Measurements from ENCODE around the gene SPECC1.

The SPECC1 gene

GRCh38 chr17:20174588-20175265 is 165.6 kb downstream of the SPECC1 start:
- H3K9me2 ChIP-seq (ENCODE audit: low read depth, low read length) = no peaks in the 10 kb centered on the region
- H4K20me1 ChIP-seq (ENCODE audit: insufficient read depth, low read length) = no peaks in the 10 kb centered on the region
- H2AFZ ChIP-seq (ENCODE audit: low read length) = no peak overlapping the region
- H3K9ac ChIP-seq (ENCODE audit: low read length) = no peak overlapping the region
- no peaks in the 10 kb centered on the region for H3F3A ChIP-seq (ENCODE audit: insufficient read depth, low read length)
- H3K27me3 ChIP-seq (ENCODE audit: insufficient read depth, low read length) = no peaks in the 10 kb centered on the region
- no peak overlapping the region for H3K27ac ChIP-seq (ENCODE audit: low read depth, low read length, poor library complexity, severe bottlenecking)
- no peak overlapping the region for H3K4me3 ChIP-seq (ENCODE audit: low read depth, low read length, poor library complexity, severe bottlenecking)
- no peaks in the 10 kb centered on the region for H3K36me3 ChIP-seq (ENCODE audit: insufficient read depth, low read length)
- H3K79me2 ChIP-seq (ENCODE audit: insufficient read depth, low read length) = no peaks in the 10 kb centered on the region
- H3K4me1 ChIP-seq (ENCODE audit: insufficient read depth, low read length, severe bottlenecking) = no peaks in the 10 kb centered on the region
- H3K4me2 ChIP-seq (ENCODE audit: low read length) = no peak overlapping the region
- no peaks in the 10 kb centered on the region for H3K9me3 ChIP-seq (ENCODE audit: low read length)
- TF ChIP-seq CTCF (IDR thresholded peaks at IDR 0.05; ENCODE audit: low read length) (no peak), EZH2 (IDR thresholded peaks at IDR 0.05; ENCODE audit: borderline replicate concordance, low read length) (no peak)

- Histone ChIP-seq H3K4me2 (ENCODE audit: low read length) (no peak overlapping the region), H3K4me3 (ENCODE audit: low read depth, low read length, poor library complexity, severe bottlenecking) (no peak overlapping the region), H3K4me1 (ENCODE audit: insufficient read depth, low read length, severe bottlenecking) (no peaks in the 10 kb centered on the region), H3K27me3 (ENCODE audit: insufficient read depth, low read length) (no peaks in the 10 kb centered on the region), H3K9me2 (ENCODE audit: low read depth, low read length) (no peaks in the 10 kb centered on the region), H3K36me3 (ENCODE audit: insufficient read depth, low read length) (no peaks in the 10 kb centered on the region), H3K79me2 (ENCODE audit: insufficient read depth, low read length) (no peaks in the 10 kb centered on the region), H3K27ac (ENCODE audit: low read depth, low read length, poor library complexity, severe bottlenecking) (no peak overlapping the region), H4K20me1 (ENCODE audit: insufficient read depth, low read length) (no peaks in the 10 kb centered on the region), H3F3A (ENCODE audit: insufficient read depth, low read length) (no peaks in the 10 kb centered on the region), H2AFZ (ENCODE audit: low read length) (no peak overlapping the region), H3K9me3 (ENCODE audit: low read length) (no peaks in the 10 kb centered on the region), H3K9ac (ENCODE audit: low read length) (no peak overlapping the region)
- TF ChIP-seq EZH2 (IDR thresholded peaks at IDR 0.05; ENCODE audit: borderline replicate concordance, low read length) = no peak
- no peak for TF ChIP-seq CTCF (IDR thresholded peaks at IDR 0.05; ENCODE audit: low read length)
Observed at GRCh38 chr17:20179041-20179440, 169.9 kb downstream of the SPECC1 start.

- no peaks in the 10 kb centered on the region for H3K36me3 ChIP-seq (ENCODE audit: insufficient read depth, low read length)
- H3F3A ChIP-seq (ENCODE audit: insufficient read depth, low read length) = no peaks in the 10 kb centered on the region
- H3K4me1 ChIP-seq (ENCODE audit: insufficient read depth, low read length, severe bottlenecking) = no peaks in the 10 kb centered on the region
- no peak overlapping the region for H3K4me3 ChIP-seq (ENCODE audit: low read depth, low read length, poor library complexity, severe bottlenecking)
- H3K27ac ChIP-seq (ENCODE audit: low read depth, low read length, poor library complexity, severe bottlenecking) = no peak overlapping the region
- no peak overlapping the region for H2AFZ ChIP-seq (ENCODE audit: low read length)
- no peaks in the 10 kb centered on the region for H3K79me2 ChIP-seq (ENCODE audit: insufficient read depth, low read length)
- no peaks in the 10 kb centered on the region for H4K20me1 ChIP-seq (ENCODE audit: insufficient read depth, low read length)
- TF ChIP-seq EZH2 (IDR thresholded peaks at IDR 0.05; ENCODE audit: borderline replicate concordance, low read length) = no peak
- no peaks in the 10 kb centered on the region for H3K9me2 ChIP-seq (ENCODE audit: low read depth, low read length)
- H3K27me3 ChIP-seq (ENCODE audit: insufficient read depth, low read length) = no peaks in the 10 kb centered on the region
- H3K9ac ChIP-seq (ENCODE audit: low read length) = no peak overlapping the region
- no peak overlapping the region for H3K4me2 ChIP-seq (ENCODE audit: low read length)
- H3K9me3 ChIP-seq (ENCODE audit: low read length) = no peaks in the 10 kb centered on the region
Observed at GRCh38 chr17:20180661-20181060, 171.5 kb downstream of the SPECC1 start.

- TF ChIP-seq CTCF (IDR thresholded peaks at IDR 0.05; ENCODE audit: low read length) (no peak), EZH2 (IDR thresholded peaks at IDR 0.05; ENCODE audit: borderline replicate concordance, low read length) (no peak)
- no peak overlapping the region for H3K4me2 ChIP-seq (ENCODE audit: low read length)
- H3K4me1 ChIP-seq (ENCODE audit: insufficient read depth, low read length, severe bottlenecking) = no peaks in the 10 kb centered on the region
- H3K9me2 ChIP-seq (ENCODE audit: low read depth, low read length) = no peaks in the 10 kb centered on the region
- no peak overlapping the region for H3K9ac ChIP-seq (ENCODE audit: low read length)
- no peak overlapping the region for H2AFZ ChIP-seq (ENCODE audit: low read length)
- H3K27ac ChIP-seq (ENCODE audit: low read depth, low read length, poor library complexity, severe bottlenecking) = no peak overlapping the region
- H3K27me3 ChIP-seq (ENCODE audit: insufficient read depth, low read length) = no peaks in the 10 kb centered on the region
- no peaks in the 10 kb centered on the region for H3K9me3 ChIP-seq (ENCODE audit: low read length)
- no peaks in the 10 kb centered on the region for H4K20me1 ChIP-seq (ENCODE audit: insufficient read depth, low read length)
- no peaks in the 10 kb centered on the region for H3K79me2 ChIP-seq (ENCODE audit: insufficient read depth, low read length)
- no peak overlapping the region for H3K4me3 ChIP-seq (ENCODE audit: low read depth, low read length, poor library complexity, severe bottlenecking)
- H3K36me3 ChIP-seq (ENCODE audit: insufficient read depth, low read length) = no peaks in the 10 kb centered on the region
- H3F3A ChIP-seq (ENCODE audit: insufficient read depth, low read length) = no peaks in the 10 kb centered on the region
Observed at GRCh38 chr17:20184181-20184580, 175.0 kb downstream of the SPECC1 start.

All from OCI-LY1 (cell line).